ENCODE results near the gene CLCN4.

DNA sequence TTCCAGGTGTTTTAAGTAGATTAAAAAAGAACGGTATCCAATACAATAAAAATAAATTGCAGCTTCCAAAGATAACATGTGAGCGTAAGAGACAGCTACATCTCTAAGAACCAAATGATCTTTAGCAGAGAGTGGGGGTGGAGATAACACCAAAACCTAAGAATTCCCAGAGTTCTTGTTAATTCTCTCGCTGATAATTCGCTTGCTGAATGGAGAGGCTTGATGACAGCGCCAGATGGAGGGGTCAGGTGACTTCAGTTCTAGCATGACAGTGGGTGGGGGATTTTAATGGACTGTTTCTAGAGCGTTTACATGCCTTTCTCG, 2.3 kb downstream of the CLCN4 start:
- TF ChIP-seq GATA3 (IDR thresholded peaks at IDR 0.05; ENCODE audit: low read depth, low read length) (no peak), GATA2 (IDR thresholded peaks at IDR 0.05; ENCODE audit: low read depth, low read length) (no peak)
